ENCODE results near the gene UTRN.

The UTRN gene

GRCh38 chr6:144331491-144331969 is 46.4 kb downstream of the UTRN start:
- H3K4me3 ChIP-seq (ENCODE audit: low read length): no peak overlapping the region
- TF ChIP-seq ZNF274 (IDR thresholded peaks at IDR 0.05; ENCODE audit: low read depth, low read length): no peak

GRCh38 chr6:144332177-144332576 is 47.0 kb downstream of the UTRN start:
- TF ChIP-seq ZNF274 (IDR thresholded peaks at IDR 0.05; ENCODE audit: low read depth, low read length): no peak
- no peak overlapping the region for H3K4me3 ChIP-seq (ENCODE audit: low read length)

GRCh38 chr6:144334150-144334708 is 49.1 kb downstream of the UTRN start:
- peak overlapping the region; percentile 63; the same call in 1 of the 2 replicates for H3K4me3 ChIP-seq (ENCODE audit: low read length)
- TF ChIP-seq ZNF274 (IDR thresholded peaks at IDR 0.05; ENCODE audit: low read depth, low read length): no peak
